ENCODE results near the gene IFNG.

DNA sequence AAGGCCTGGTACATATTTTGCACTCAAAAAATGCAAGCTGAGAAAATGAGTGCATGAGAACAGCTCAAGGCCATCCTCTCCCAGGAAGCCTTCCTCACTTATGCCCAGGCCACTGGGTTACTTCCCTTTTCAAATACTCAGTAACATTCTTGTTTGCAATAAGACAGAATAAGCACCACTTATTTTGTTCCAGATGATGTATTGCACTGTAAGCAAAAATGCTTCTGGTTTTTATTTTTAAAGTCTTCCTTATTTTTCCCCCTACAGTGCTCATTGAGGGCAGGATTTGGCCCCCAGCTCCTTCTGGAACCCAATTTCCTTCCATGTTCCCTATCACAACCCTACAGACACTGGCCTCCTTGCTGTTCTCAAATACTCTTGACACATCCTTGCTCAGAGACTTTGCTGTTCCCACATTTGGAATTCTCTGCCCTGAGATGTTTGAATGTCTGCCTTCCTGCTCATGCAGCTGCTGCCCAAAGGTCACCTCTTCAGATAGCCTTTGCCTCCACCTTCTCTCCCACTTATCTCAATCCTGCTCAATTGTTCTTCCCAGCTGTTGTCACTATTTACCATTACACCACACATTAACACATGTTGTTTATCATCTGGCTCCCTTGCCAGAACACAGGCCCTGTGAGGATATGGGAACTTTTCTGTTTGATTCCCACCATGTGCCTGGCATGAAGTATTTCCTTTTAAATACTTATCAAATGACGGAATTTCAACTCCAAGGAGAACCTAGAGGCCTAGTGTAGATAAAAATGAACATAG is 49.9 kb downstream of the IFNG start:
- TF ChIP-seq, protein P1, sequence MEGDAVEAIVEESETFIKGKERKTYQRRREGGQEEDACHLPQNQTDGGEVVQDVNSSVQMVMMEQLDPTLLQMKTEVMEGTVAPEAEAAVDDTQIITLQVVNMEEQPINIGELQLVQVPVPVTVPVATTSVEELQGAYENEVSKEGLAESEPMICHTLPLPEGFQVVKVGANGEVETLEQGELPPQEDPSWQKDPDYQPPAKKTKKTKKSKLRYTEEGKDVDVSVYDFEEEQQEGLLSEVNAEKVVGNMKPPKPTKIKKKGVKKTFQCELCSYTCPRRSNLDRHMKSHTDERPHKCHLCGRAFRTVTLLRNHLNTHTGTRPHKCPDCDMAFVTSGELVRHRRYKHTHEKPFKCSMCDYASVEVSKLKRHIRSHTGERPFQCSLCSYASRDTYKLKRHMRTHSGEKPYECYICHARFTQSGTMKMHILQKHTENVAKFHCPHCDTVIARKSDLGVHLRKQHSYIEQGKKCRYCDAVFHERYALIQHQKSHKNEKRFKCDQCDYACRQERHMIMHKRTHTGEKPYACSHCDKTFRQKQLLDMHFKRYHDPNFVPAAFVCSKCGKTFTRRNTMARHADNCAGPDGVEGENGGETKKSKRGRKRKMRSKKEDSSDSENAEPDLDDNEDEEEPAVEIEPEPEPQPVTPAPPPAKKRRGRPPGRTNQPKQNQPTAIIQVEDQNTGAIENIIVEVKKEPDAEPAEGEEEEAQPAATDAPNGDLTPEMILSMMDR (IDR thresholded peaks at IDR 0.05) = no peak
- no peak for TF ChIP-seq POLR2A (IDR thresholded peaks at IDR 0.05)

Data from body of pancreas (tissue), 4 donors.